GM19328 (cell line): Measurements from ENCODE around the gene NELFE.
"Not testable (repeated sequence)": the region's sequence is repeated elsewhere in the genome, so short reads cannot be mapped to it uniquely, and the experiment has no call there.

Experiments
- ATAC-seq: cut with Tn5 transposase; IDR thresholded peaks from one replicate; pipeline ENCODE4 v1.9.1; 2021; ENCODE audit warnings: mild to moderate bottlenecking, moderate library complexity; ENCODE audit not compliant: unreplicated experiment

NELFE gene, protein sequence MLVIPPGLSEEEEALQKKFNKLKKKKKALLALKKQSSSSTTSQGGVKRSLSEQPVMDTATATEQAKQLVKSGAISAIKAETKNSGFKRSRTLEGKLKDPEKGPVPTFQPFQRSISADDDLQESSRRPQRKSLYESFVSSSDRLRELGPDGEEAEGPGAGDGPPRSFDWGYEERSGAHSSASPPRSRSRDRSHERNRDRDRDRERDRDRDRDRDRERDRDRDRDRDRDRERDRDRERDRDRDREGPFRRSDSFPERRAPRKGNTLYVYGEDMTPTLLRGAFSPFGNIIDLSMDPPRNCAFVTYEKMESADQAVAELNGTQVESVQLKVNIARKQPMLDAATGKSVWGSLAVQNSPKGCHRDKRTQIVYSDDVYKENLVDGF

DNA sequence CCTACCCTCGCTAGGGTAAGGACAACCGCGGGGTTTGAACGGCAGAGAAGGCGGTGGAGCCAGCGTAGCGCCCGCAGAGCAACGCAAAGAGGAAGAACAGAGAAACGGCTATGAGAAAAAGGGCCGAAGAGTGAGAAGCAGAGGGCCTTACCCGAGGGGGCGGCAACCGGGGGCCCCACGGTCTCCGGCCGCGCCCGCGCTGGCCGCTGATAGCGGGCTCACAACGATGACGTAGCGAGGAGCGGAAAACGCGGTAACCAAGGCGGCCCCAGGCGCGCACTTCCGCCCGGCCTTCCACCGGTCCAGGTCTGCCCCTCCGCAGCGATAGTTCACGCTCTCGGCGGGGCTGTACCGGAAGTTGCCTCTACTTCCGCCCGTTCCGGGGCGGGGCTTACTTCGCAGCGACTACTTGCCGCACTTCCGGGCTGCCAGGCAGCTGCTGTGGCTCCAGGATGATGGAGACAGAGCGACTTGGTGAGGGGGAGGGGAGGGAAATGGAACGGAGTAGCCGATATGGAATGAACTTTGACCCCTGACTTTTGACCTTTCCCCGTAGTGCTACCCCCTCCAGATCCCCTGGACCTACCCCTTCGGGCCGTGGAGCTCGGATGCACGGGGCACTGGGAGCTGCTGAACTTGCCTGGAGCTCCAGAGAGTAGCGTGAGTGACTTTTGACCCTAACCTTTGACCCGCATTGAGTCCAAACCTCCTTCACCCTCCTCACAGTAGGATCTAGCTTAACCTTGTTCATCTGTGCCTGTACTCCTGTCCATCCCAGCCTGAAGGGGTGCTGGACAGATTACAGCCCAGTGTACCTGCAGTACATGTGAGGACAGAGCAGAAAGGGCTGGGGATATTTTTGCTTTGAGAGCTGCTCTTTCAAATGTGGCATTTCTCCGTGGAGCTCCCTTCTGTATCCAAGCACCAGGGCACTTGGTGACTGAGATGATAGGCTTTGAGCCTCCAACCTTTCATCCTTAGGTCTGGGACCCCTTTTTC lies at the start of gene NELFE, which contains the start of gene SKIC2:
TSS of gene NELFE (minus strand) at position 231 of the 999 bp plus-strand sequence. CDS start 525 bp downstream, outside the sequence.
TSS of gene SKIC2 (plus strand) at position 435 of the 999 bp plus-strand sequence. CDS start at position 453, 18 bp downstream.
- ATAC-seq: peak; percentile 97

DNA sequence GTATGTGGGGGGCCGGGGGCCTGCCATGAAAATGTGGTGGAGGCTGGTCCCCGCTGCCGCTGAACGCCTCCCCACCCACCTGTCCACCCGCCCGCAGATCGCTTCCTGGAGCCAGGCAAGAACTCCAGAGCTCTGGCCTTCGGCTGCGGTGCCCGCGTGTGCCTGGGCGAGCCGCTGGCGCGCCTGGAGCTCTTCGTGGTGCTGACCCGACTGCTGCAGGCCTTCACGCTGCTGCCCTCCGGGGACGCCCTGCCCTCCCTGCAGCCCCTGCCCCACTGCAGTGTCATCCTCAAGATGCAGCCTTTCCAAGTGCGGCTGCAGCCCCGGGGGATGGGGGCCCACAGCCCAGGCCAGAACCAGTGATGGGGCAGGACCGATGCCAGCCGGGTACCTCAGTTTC lies 49.3 kb upstream of the NELFE start:
- ATAC-seq: not testable (repeated sequence)

- not testable (repeated sequence) for ATAC-seq
These were observed 48.3 kb upstream of the NELFE start for GRCh38 chr6:32007086-32007485.

DNA sequence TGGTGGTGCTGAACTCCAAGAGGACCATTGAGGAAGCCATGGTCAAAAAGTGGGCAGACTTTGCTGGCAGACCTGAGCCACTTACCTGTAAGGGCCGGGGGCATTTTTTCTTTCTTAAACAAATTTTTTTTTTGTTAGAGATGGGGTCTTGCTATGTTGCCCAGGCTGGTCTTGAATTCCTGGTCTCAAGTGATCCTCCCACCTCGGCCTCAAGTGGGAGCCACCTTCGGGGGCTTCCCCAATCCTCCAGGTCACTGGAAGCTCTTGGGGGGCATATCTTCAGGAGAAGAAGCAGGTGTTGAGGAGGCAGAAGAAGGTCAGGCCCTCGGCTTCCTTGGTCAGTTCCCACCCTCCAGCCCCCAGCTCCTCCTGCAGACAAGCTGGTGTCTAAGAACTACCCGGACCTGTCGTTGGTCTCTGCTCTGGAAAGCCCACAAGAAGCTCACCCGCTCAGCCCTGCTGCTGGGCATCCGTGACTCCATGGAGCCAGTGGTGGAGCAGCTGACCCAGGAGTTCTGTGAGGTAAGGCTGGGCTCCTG lies 47.3 kb upstream of the NELFE start:
- ATAC-seq: not testable (repeated sequence)

- not testable (repeated sequence) for ATAC-seq
These were observed 46.7 kb upstream of the NELFE start for GRCh38 chr6:32005538-32005880.

DNA sequence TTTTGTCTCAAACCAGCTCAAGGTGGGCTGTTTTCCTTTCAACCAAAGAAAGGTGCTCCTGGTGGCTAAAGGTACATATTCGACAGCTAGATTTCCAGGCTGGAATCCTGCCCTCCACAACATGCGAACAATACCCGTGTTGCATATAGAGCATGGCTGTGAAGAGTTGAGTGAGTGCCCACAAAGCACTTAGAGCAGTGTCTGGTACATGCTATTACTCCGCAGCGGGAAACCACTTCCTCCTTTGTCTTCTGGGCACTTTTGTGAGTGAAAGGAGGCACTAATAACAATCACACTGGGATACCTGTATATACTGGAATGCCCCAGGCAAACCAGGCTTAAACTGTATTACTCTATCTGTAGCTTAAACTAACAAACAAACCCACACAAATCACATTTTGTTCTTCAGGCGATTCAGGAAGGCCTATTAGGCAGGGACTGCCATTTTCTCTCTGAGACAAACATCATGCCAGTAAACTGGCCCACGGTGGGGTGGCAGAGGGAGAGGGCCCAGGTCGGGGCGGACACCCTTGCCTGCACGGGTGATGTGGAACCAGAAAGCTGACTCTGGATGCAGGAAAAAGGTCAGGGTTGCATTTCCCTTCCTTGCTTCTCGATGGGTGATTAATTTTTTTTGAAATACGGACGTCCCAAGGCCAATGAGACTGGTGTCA lies 46.2 kb upstream of the NELFE start:
- not testable (repeated sequence) for ATAC-seq

- not testable (repeated sequence) for ATAC-seq
These were observed 45.6 kb upstream of the NELFE start for GRCh38 chr6:32004393-32004792.

DNA sequence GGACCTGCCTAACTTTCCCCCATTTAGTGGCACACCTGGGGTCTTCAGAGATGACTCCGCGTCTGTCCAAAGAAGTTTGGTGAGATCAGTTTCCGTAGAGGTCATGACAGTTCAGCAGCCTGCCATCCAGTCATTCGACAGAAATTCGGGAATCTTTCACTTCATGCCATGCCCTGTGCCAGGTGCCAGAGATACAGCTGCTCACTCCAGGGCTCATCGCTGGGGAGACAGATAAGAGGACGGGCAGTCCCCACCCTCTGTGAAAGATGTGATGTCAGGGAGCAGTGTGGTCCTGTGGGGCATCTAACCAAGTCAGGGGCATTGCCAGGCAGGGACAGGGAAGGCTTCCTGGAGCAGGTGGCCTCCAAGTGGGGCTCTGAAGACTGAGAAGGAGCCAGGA lies 44.5 kb upstream of the NELFE start:
- not testable (repeated sequence) for ATAC-seq

- ATAC-seq: not testable (repeated sequence)
These were observed 43.9 kb upstream of the NELFE start for GRCh38 chr6:32002546-32003268.

- ATAC-seq: not testable (repeated sequence)
These were observed 37.6 kb upstream of the NELFE start for GRCh38 chr6:31996385-31996784.

GRCh38 chr6:31994421-31994820 lies 35.6 kb upstream of the NELFE start:
- ATAC-seq: not testable (repeated sequence)

- ATAC-seq: not testable (repeated sequence)
These were observed 30.6 kb upstream of the NELFE start for GRCh38 chr6:31989363-31989762.

DNA sequence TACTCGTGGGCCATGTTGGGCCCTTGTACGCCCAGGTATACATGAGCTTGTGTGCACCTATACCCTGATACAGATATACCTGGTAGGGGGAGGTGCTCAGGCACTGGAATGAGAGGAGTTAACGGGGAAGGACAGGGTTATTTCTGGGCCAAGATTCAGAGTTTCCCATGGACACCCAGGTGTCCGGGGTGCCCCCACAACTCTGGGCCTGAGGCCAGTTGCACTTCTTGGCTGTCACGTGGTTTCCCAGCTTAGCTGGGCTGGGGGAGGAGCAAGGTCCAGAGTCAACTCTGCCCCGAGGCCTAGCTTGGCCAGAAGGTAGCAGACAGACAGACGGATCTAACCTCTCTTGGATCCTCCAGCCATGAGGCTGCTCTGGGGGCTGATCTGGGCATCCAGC lies 23.0 kb upstream of the NELFE start, which contains the start of gene C4A:
TSS of gene C4A (plus strand) at position 314 of the 400 bp plus-strand sequence. CDS start at position 365, 51 bp downstream.
- not testable (repeated sequence) for ATAC-seq

DNA sequence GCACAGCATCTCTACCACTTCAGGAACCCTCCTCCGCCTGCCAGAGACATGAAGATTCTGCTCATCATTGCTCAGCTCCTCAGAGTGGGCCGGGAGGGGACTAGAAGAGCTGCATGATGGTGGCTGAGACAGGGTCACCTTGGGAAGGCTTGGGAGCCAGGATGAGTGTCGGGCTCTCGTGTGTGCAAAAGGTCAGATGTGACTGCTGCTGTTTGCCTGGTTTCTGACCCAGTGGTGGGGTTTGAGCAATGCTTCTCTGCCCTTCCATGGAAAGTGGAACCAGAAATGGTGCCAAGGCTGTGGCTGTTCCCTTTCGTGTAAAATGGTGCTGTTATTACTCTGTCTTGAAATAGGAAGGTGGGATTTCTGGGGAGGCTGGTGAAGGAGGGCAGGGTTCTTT lies 22.2 kb upstream of the NELFE start:
- ATAC-seq: not testable (repeated sequence)

DNA sequence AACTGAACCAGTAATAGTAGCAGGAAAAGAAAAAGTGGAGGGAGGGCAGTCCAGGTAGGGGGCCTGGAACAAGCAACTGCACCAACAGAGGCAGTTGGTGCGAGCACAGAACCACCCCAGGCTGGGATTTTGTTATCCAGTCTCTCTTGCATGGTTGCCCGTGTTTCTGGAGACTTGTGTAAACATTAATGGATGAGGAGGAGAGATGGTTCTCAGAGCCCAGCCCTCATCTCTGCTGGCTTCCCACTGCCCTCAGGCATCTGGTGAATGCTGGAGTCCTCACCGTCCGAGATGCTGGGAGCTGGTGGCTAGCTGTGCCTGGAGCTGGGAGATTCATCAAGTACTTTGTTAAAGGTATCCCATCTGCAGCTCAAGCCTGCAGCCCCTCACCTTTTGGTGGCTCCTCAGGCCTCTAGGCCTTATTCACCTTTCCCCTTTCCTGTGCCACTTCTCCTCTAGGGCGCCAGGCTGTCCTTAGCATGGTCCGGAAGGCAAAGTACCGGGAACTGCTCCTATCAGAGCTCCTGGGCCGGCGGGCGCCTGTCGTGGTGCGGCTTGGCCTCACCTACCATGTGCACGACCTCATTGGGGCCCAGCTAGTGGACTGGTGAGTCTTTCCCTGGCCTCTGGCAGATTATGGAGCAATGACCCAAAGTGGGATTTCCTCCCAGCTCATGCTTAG lies 21.6 kb upstream of the NELFE start:
- ATAC-seq: not testable (repeated sequence)

- no peak for ATAC-seq
These were observed 20.6 kb upstream of the NELFE start for GRCh38 chr6:31979238-31979898.

GRCh38 chr6:31978831-31979230 lies 20.1 kb upstream of the NELFE start:
- ATAC-seq: no peak

DNA sequence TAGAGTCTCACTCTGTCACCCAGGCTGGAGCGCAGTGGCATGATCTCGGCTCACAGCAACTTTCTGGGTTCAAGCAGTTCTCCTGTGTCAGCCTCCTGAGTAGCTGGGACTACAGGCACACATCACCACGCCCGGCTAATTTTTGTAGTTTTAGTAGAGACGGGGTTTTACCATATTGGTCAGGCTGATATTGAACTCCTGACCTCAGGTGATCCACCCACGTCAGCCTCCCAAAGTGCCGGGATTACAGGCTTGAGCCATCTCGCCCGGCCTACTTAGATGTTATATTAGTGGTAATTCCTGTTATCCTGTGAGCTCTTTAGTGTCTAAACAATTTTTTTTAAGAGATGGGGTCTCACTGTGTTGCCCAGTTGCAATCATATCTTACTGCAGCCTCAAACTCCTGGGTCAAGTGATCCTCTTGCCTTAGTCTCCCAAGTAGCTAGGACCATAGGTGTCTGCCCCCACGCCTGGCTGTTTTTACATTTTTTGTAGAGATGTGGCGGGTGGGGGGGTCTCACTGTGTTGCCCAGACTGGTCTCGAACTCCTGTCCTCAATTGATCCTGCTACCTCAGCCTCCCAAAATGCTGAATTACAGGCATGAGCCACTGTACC lies 19.2 kb upstream of the NELFE start:
- ATAC-seq: no peak
